NCI-H2196 treated with DMSO at 0.1 percent for 48 hours (cell line): Measurements from ENCODE around the gene EIPR1.

ENCODE experiments used
- DNase-seq: peaks from one replicate; lab custom pipeline; 2025; ENCODE audit not compliant: unreplicated experiment; lab: John Stamatoyannopoulos, UW

Gene EIPR1

DNA sequence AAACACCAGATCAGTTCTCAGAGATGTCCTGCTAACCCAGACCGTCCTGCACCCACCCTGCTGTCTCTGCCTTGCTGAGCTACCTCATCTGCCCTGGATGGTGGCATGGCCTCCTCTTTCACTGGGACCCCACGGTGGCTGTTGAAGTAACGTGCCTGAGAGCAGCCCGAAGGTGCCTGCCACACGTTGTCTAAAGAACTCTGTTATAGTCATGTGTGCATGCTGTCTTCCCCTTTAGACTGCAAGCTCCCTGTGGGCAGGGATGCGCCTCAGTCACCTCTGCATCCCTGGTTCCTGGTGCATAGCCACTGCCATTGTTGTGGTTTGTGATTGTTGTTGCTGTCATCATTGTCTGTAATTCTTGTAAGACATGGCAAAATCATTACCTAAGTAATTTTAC is 235.9 kb downstream of the EIPR1 start:
- no peak for DNase-seq

DNA sequence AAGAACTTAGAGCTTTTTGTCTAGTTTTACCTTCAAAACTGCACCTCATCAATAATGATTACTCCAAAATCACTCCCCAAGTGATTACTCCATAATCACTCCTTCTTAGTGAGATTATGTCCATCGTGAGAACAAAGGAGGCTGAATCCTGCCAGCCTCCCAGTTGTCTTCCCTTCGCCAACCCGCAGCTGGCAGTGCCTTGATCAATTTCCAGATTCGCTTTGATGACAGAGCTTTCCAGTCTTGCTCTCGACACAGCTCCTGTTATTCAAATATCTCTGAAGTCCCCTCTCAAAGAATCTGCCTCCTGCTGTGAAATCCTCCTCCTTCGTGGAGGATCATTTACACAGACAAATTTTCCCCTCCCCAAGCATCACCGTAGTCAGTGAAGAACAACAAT is 237.7 kb downstream of the EIPR1 start:
- DNase-seq = no peak
